Liver (tissue), 9 donors: ENCODE results near the gene ZC3H12C. TPM values are rescaled to one million over a fixed set of nuclear protein-coding genes. Genes with fewer than 3 reads are reported as not detected.

Experiments used
- DNase-seq: peaks from one replicate; pipeline ENCODE4 v3.0.0-alpha.2; 2017; ENCODE audit warnings: low spot score
- H3K27ac ChIP-seq, 2 donors: one replicate each; pipeline ENCODE4 v1.7.0; 2013; ENCODE audit warnings: inconsistent platforms in 2 of 2, low read length in 2 of 2, control low read depth in 1 of 2, low read depth in 1 of 2, mild to moderate bottlenecking in 1 of 2
- H3K27me3 ChIP-seq, 4 donors: one replicate each; pipeline versions ENCODE4 v1.6.1 to v1.7.0; 2013; ENCODE audit warnings: low read length in 3 of 4, inconsistent platforms in 1 of 4, mild to moderate bottlenecking in 1 of 4, moderate library complexity in 1 of 4; ENCODE audit not compliant: control insufficient read depth in 4 of 4, insufficient read depth in 4 of 4
- H3K36me3 ChIP-seq, 4 donors: one replicate each; pipeline versions ENCODE4 v1.6.1 to v1.7.0; 2013; ENCODE audit warnings: low read length in 3 of 4, mild to moderate bottlenecking in 3 of 4, low read depth in 1 of 4, moderate library complexity in 1 of 4; ENCODE audit not compliant: control insufficient read depth in 4 of 4, insufficient read depth in 3 of 4
- H3K4me1 ChIP-seq, 4 donors: one replicate each; pipeline versions ENCODE4 v1.6.1 to v1.7.0; 2013; ENCODE audit warnings: low read length in 3 of 4, mild to moderate bottlenecking in 3 of 4, moderate library complexity in 1 of 4; ENCODE audit not compliant: control insufficient read depth in 4 of 4, insufficient read depth in 4 of 4
- H3K4me3 ChIP-seq, 3 donors: one replicate each; pipeline versions ENCODE4 v1.6.1 to v1.7.0; 2013; ENCODE audit warnings: low read length in 3 of 3, control low read depth in 1 of 3, low read depth in 1 of 3, mild to moderate bottlenecking in 1 of 3
- H3K9ac ChIP-seq, 2 donors: one replicate each; pipeline ENCODE4 v1.7.0; 2013; ENCODE audit warnings: low read length in 2 of 2, mild to moderate bottlenecking in 2 of 2, moderate library complexity in 2 of 2, control low read depth in 1 of 2, low read depth in 1 of 2
- H3K9me3 ChIP-seq, 4 donors: one replicate each; pipeline versions ENCODE4 v1.6.1 to v1.7.0; 2013; ENCODE audit warnings: low read length in 3 of 4; ENCODE audit not compliant: control insufficient read depth in 4 of 4
- ATF3 ChIP-seq: IDR thresholded peaks from 2 replicates; pipeline ENCODE4 v1.6.1; 2016; ENCODE audit warnings: antibody characterized with exemption
- EGR1 ChIP-seq, 2 donors: IDR thresholded peaks; 2 replicates each; pipeline ENCODE4 v1.6.1; 2016 to 2018; ENCODE audit warnings: antibody characterized with exemption in 2 of 2, low read depth in 2 of 2
- FOXA1 ChIP-seq: IDR thresholded peaks from 2 replicates; pipeline ENCODE4 v1.6.1; 2016; ENCODE audit warnings: antibody characterized with exemption
- FOXA2 ChIP-seq: IDR thresholded peaks from 2 replicates; pipeline ENCODE4 v1.6.1; 2016; ENCODE audit warnings: antibody characterized with exemption
- GABPA ChIP-seq, 2 donors: IDR thresholded peaks in 1 of 2; conservative IDR thresholded peaks in 1 of 2; 2 replicates each; pipeline ENCODE4 v1.6.1; 2016; ENCODE audit warnings: antibody characterized with exemption in 2 of 2, mild to moderate bottlenecking in 1 of 2, moderate library complexity in 1 of 2
- HNF4A ChIP-seq, 2 donors: conservative IDR thresholded peaks; 2 replicates each; pipeline ENCODE4 v1.6.1; 2016; ENCODE audit warnings: antibody characterized with exemption in 2 of 2, mild to moderate bottlenecking in 2 of 2
- HNF4G ChIP-seq: IDR thresholded peaks from 2 replicates; pipeline ENCODE4 v1.6.1; 2016; ENCODE audit warnings: antibody characterized with exemption
- JUND ChIP-seq, 2 donors: IDR thresholded peaks; 2 replicates each; pipeline ENCODE4 v1.6.1; 2016; ENCODE audit warnings: antibody characterized with exemption in 2 of 2
- NR2F2 ChIP-seq: IDR thresholded peaks from 2 replicates; pipeline ENCODE4 v1.6.1; 2016; ENCODE audit warnings: antibody characterized with exemption
- RAD21 ChIP-seq, 2 donors: IDR thresholded peaks; 2 replicates each; pipeline ENCODE4 v1.6.1; 2016; ENCODE audit warnings: antibody characterized with exemption in 2 of 2, mild to moderate bottlenecking in 2 of 2
- REST ChIP-seq: IDR thresholded peaks from 2 replicates; pipeline ENCODE4 v1.6.1; 2016; ENCODE audit warnings: antibody characterized with exemption, mild to moderate bottlenecking
- RXRA ChIP-seq, 2 donors: IDR thresholded peaks; 2 replicates each; pipeline ENCODE4 v1.6.1; 2017 to 2018; ENCODE audit warnings: antibody characterized with exemption in 2 of 2, mild to moderate bottlenecking in 1 of 2
- SP1 ChIP-seq: IDR thresholded peaks from 2 replicates; pipeline ENCODE4 v1.6.1; 2018; ENCODE audit warnings: antibody characterized with exemption, mild to moderate bottlenecking
- TAF1 ChIP-seq: conservative IDR thresholded peaks from 2 replicates; pipeline ENCODE4 v1.6.1; 2016; ENCODE audit warnings: antibody characterized with exemption, mild to moderate bottlenecking
- YY1 ChIP-seq: IDR thresholded peaks from 2 replicates; pipeline ENCODE4 v1.6.1; 2016; ENCODE audit warnings: antibody characterized with exemption, mild to moderate bottlenecking
- WGBS: extraction: QIAGEN DNeasy Blood & Tissue Kit; methylation state at CpG from one replicate; pipeline ENCODE4 v1.1.7; 2013; 5-methylcytosine and 5-hydroxymethylcytosine counted together
- polyA plus RNA-seq, 2 donors: library from polyadenylated mRNA; stranded (reverse) in 1 of 2; unstranded in 1 of 2; fragments of 200-250 nt in 1 of 2; fragments of >200 nt in 1 of 2; fragmentation: Nextera tagmentation in 1 of 2; extraction: Ambion mirVana in 1 of 2; gene quantifications; one replicate each; pipeline versions ENCODE4 v1.2.1 to v1.2.3, GENCODE V29; 2013 to 2015
- total RNA-seq, 2 donors: library from RNA; depleted of rRNA; stranded (reverse); fragments of >200 nt; gene quantifications; one replicate each; pipeline ENCODE4 v1.2.3, GENCODE V29; 2014
- TF ChIP-seq, protein P1 (sequence below): IDR thresholded peaks from 2 replicates; pipeline ENCODE4 v1.6.1; 2016; ENCODE audit warnings: antibody characterized with exemption
- TF ChIP-seq, protein P2 (sequence below): fragments of 150-350 bp; IDR thresholded peaks from 2 replicates; pipeline ENCODE4 v1.5.1; 2017; ENCODE audit warnings: improper control_type of control experiment, low read depth, low read length; ENCODE audit not compliant: missing input control
- TF ChIP-seq, protein P3 (sequence below): IDR thresholded peaks from 2 replicates; pipeline ENCODE4 v1.6.1; 2016; ENCODE audit warnings: antibody characterized with exemption
- donor health status: healthy.
- donor health status: healthy.
- donor health status: healthy.
- donor health status: healthy.
- donor health status: healthy.

Gene ZC3H12C
- total and polyA plus RNA-seq, 4 donors, result 0.92 to 9.6 (median 2.3) TPM

GRCh38 chr11:110081462-110082376 is 11.5 kb upstream of the ZC3H12C start:
- Histone ChIP-seq H3K9ac (no peak overlapping the region), H3K9me3 (no peaks in the 10 kb centered on the region), H3K36me3 (no peaks in the 10 kb centered on the region), H3K27me3 (no peaks in the 10 kb centered on the region), H3K27ac (no peak overlapping the region), H3K4me1 (no peaks in the 10 kb centered on the region), H3K4me3 (no peak overlapping the region)
- TF ChIP-seq SP1 (no peak), RXRA (IDR thresholded peaks at IDR 0.05) (no peak), HNF4A (conservative IDR thresholded peaks at IDR 0.05) (no peak), RAD21 (IDR thresholded peaks at IDR 0.05) (no peak), FOXA1 (no peak), REST (no peak), HNF4G (no peak), FOXA2 (no peak), GABPA (IDR thresholded peaks at IDR 0.05 in 1 of 2, conservative IDR thresholded peaks at IDR 0.05 in 1 of 2) (no peak), NR2F2 (no peak), EGR1 (IDR thresholded peaks at IDR 0.05; ENCODE audit: low read depth in 2 of 2) (no peak), ATF3 (no peak), JUND (IDR thresholded peaks at IDR 0.05) (no peak), TAF1 (no peak), YY1 (no peak)
- TF ChIP-seq, protein P1, sequence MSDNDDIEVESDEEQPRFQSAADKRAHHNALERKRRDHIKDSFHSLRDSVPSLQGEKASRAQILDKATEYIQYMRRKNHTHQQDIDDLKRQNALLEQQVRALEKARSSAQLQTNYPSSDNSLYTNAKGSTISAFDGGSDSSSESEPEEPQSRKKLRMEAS, result no peak
- TF ChIP-seq, protein P2, sequence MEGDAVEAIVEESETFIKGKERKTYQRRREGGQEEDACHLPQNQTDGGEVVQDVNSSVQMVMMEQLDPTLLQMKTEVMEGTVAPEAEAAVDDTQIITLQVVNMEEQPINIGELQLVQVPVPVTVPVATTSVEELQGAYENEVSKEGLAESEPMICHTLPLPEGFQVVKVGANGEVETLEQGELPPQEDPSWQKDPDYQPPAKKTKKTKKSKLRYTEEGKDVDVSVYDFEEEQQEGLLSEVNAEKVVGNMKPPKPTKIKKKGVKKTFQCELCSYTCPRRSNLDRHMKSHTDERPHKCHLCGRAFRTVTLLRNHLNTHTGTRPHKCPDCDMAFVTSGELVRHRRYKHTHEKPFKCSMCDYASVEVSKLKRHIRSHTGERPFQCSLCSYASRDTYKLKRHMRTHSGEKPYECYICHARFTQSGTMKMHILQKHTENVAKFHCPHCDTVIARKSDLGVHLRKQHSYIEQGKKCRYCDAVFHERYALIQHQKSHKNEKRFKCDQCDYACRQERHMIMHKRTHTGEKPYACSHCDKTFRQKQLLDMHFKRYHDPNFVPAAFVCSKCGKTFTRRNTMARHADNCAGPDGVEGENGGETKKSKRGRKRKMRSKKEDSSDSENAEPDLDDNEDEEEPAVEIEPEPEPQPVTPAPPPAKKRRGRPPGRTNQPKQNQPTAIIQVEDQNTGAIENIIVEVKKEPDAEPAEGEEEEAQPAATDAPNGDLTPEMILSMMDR, result no peak
- TF ChIP-seq, protein P3, sequence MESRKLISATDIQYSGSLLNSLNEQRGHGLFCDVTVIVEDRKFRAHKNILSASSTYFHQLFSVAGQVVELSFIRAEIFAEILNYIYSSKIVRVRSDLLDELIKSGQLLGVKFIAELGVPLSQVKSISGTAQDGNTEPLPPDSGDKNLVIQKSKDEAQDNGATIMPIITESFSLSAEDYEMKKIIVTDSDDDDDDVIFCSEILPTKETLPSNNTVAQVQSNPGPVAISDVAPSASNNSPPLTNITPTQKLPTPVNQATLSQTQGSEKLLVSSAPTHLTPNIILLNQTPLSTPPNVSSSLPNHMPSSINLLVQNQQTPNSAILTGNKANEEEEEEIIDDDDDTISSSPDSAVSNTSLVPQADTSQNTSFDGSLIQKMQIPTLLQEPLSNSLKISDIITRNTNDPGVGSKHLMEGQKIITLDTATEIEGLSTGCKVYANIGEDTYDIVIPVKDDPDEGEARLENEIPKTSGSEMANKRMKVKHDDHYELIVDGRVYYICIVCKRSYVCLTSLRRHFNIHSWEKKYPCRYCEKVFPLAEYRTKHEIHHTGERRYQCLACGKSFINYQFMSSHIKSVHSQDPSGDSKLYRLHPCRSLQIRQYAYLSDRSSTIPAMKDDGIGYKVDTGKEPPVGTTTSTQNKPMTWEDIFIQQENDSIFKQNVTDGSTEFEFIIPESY, result no peak
- WGBS, result 86% methylated on average over 7 of the region's 7 CpGs
- no peak for DNase-seq
